ENCODE data around the gene PITPNM1.

The PITPNM1 gene

DNA sequence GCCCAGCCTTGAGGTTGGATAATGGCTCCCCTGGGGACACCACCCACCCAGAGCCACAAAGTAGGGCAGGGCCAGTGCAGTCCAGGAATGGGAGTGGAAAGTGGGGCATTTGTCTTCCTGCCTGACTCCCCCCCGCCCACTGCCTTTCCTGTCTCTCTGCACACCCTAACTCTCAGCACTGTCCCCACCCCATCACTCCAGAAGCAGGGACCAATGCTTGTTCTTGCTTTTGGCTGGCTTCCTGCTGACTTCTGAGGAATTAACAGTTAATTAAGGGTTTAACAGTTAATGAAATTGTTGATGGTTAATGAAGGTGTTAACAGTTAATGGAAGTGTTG is 4.7 kb downstream of the PITPNM1 start:
- in situ Hi-C loops (cut with HindIII; ENCODE audit: low sequenced_read_pairs): no loop called here
- H3K4me3 ChIP-seq (ENCODE audit: low read depth, low read length): no peak overlapping the region
- DNase-seq (ENCODE audit: low read depth, low spot score): no peak
- TF ChIP-seq CTCF (IDR thresholded peaks at IDR 0.05; ENCODE audit: low read depth, low read length): no peak

- no peak for TF ChIP-seq CTCF (IDR thresholded peaks at IDR 0.05; ENCODE audit: low read depth, low read length)
- in situ Hi-C loops (cut with HindIII; ENCODE audit: low sequenced_read_pairs): no loop called here
- no peak overlapping the region for H3K4me3 ChIP-seq (ENCODE audit: low read depth, low read length)
- DNase-seq (ENCODE audit: low read depth, low spot score): no peak
These were observed 5.2 kb downstream of the PITPNM1 start for GRCh38 chr11:67499808-67500483.

DNA sequence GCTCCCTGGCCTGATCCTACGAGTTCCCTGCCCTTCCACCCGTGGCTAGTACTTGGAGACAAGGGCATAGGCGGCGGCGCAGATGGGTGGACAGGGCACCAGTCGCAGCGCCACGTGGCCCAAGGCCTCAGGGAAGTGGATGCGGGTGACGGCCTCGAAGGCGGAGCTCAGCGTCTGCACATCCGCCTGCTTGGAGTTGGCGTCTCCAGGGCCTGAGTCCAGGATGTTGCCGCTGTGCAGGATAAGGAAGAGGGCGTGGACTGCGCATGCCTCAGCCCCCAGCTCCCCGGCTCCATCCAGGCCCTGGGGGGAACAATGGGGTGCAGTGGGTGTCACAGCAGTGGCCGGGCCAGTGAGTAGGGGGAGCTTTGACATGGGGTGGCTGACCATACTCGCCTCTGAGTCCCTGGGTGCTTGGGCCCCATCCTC is 6.6 kb downstream of the PITPNM1 start:
- TF ChIP-seq CTCF (IDR thresholded peaks at IDR 0.05; ENCODE audit: low read depth, low read length): no peak
- no peak for DNase-seq (ENCODE audit: low read depth, low spot score)

GRCh38 chr11:67497656-67498291 is 7.4 kb downstream of the PITPNM1 start:
- H3K4me3 ChIP-seq (ENCODE audit: low read depth, low read length): no peak overlapping the region
- no peak for DNase-seq (ENCODE audit: low read depth, low spot score)
- in situ Hi-C loops (cut with HindIII; ENCODE audit: low sequenced_read_pairs): no loop called here
- TF ChIP-seq CTCF (IDR thresholded peaks at IDR 0.05; ENCODE audit: low read depth, low read length): no peak

More for the DNA sequence above, 6.6 kb downstream of the PITPNM1 start:
- H3K4me3 ChIP-seq (ENCODE audit: low read depth, low read length): no peak overlapping the region
- in situ Hi-C loops (cut with HindIII; ENCODE audit: low sequenced_read_pairs): no loop called here

DNA sequence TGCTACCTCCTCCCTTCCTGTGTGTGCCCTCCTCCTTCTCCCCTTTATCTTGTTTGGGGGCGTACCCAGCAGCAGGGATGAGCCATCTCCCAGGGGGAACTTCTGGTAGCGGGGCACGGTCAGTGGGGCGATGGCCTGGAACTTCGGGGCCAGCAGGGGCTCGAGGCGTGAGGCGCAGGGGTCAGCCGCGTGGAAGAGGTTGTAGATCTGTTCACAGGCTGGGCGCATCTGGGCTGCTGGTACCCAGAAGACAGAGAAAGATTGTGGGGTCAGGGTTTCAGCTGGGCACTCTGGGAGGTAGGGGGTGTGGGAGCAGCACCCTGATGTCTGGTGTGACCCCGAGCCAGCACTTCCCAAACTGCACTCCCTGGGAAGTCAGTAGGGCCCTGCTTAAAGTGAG is 9.1 kb downstream of the PITPNM1 start:
- in situ Hi-C loops (cut with HindIII; ENCODE audit: low sequenced_read_pairs): no loop called here
- TF ChIP-seq CTCF (IDR thresholded peaks at IDR 0.05; ENCODE audit: low read depth, low read length): no peak
- no peak for DNase-seq (ENCODE audit: low read depth, low spot score)
- no peak overlapping the region for H3K4me3 ChIP-seq (ENCODE audit: low read depth, low read length)

- in situ Hi-C loops (cut with HindIII; ENCODE audit: low sequenced_read_pairs): no loop called here
- DNase-seq (ENCODE audit: low read depth, low spot score): no peak
- no peak overlapping the region for H3K4me3 ChIP-seq (ENCODE audit: low read depth, low read length)
- no peak for TF ChIP-seq CTCF (IDR thresholded peaks at IDR 0.05; ENCODE audit: low read depth, low read length)
These were observed 9.7 kb downstream of the PITPNM1 start for GRCh38 chr11:67495234-67496005.
